Heart right ventricle (tissue), 16 donors: ENCODE data around the gene SULT1A4. TPM values are rescaled to one million over a fixed set of nuclear protein-coding genes. Genes with fewer than 3 reads are reported as not detected.
A peak's percentile ranks its signal among the peaks of the same experiment; 100 is the strongest.
"Not testable (repeated sequence)": the region's sequence is repeated elsewhere in the genome, so short reads cannot be mapped to it uniquely, and the experiment has no call there.

Source experiments
- ATAC-seq, 8 donors: fragments of 200-7000 bp; cut with Tn5 transposase; one replicate each; pipeline ENCODE4 v1.9.1; 2020; ENCODE audit warnings: mild to moderate bottlenecking in 8 of 8, moderate library complexity in 8 of 8, moderate number of reproducible peaks in 1 of 8
- DNase-seq, 2 donors: peaks; one replicate each; pipeline ENCODE4 v3.0.0-alpha.2; 2020
- H3K27ac ChIP-seq, 10 donors: fragments of 200-600 bp; sonication (generic) in 2 of 10; one replicate each; pipeline versions ENCODE4 v1.5.0 to v1.8.0; 2020 to 2022; ENCODE audit warnings: mild to moderate bottlenecking in 3 of 10
- H3K27me3 ChIP-seq, 7 donors: fragments of 200-600 bp; one replicate each; pipeline ENCODE4 v1.8.0; 2021 to 2022; ENCODE audit warnings: mild to moderate bottlenecking in 2 of 7
- H3K36me3 ChIP-seq, 9 donors: fragments of 200-600 bp; sonication (generic) in 1 of 9; one replicate each; pipeline versions ENCODE4 v1.5.0 to v1.8.0; 2020 to 2022; ENCODE audit warnings: mild to moderate bottlenecking in 2 of 9
- H3K4me1 ChIP-seq, 9 donors: fragments of 200-600 bp; sonication (generic) in 1 of 9; one replicate each; pipeline versions ENCODE4 v1.5.0 to v1.8.0; 2020 to 2022; ENCODE audit warnings: mild to moderate bottlenecking in 4 of 9
- H3K4me3 ChIP-seq, 10 donors: fragments of 200-600 bp; sonication (generic) in 2 of 10; one replicate each; pipeline versions ENCODE4 v1.5.0 to v1.8.0; 2020 to 2022; ENCODE audit warnings: mild to moderate bottlenecking in 7 of 10, moderate library complexity in 2 of 10
- H3K9me3 ChIP-seq, 11 donors: fragments of 200-600 bp in 10 of 11; sonication (generic) in 2 of 11; one replicate each; pipeline versions ENCODE4 v1.5.0 to v1.8.0; 2013 to 2022; ENCODE audit warnings: mild to moderate bottlenecking in 2 of 11, control low read depth in 1 of 11, moderate library complexity in 1 of 11
- WGBS, 2 donors: extraction: QIAGEN DNeasy Blood & Tissue Kit; methylation state at CpG; one replicate each; pipeline ENCODE4 v1.1.7; 2013; ENCODE audit warnings: inconsistent platforms in 1 of 2; 5-methylcytosine and 5-hydroxymethylcytosine counted together
- intact Hi-C, 10 donors: fragments of 100-400 bp; cut with DNase I; formaldehyde crosslinking; loops; one replicate each; pipeline versions ENCODE4 v1.11.1 to v1.14.2; 2022
- long read RNA-seq, 3 donors: library from polyadenylated mRNA; unstranded; transcript quantifications; one replicate each; pipeline ENCODE4 v2.0.0, GENCODE V29; 2020 to 2021
- polyA plus RNA-seq, 2 donors: library from polyadenylated mRNA; stranded (reverse); fragments of 200-250 nt; gene quantifications; one replicate each; pipeline ENCODE4 v1.2.3, GENCODE V29; 2013
- total RNA-seq, 10 donors: library from RNA; stranded (reverse); fragmentation: NEBNext Ultra II Directional in 3 of 10; extraction: Animal tissue kit (Norgen Biotek cat#: 25700) in 3 of 10; gene quantifications; one replicate each; pipeline versions ENCODE4 v1.2.1 to v1.2.4, GENCODE V29; 2021 to 2023
- donor health status: Arrhythmogenic right ventricular cardiomyopathy.
- donor health status: ischemic (EF 13 %, LVEDD 7.1; RV severe dilation, severe dysfunction).
- donor health status: healthy with polysubstance abuse.
- donor health status: DM: no; HTN: yes; CAD: no.
- donor health status: DM: no; HTN: no; CAD: no.
- donor health status: ischemic (EF 25% LVEDD 6.9; RV normal size, moderate dysfunction).
- donor health status: ischemic (EF 25% LVEDD 5.7; RV mildly dilated, moderate dysfunction).
- donor health status: healthy.
- donor health status: DM: yes; HTN: yes; CAD: no.
- donor health status: Ischemic cardiomyopathy.
- donor health status: ischemic (EF 35%, LVEDD 5.7; RV mildly dilated, moderate dysfunction).
- donor health status: nonischemic (EF 11% LVEDD 7.7; RV severe dilation, severe dysfunction).
- donor health status: DM: yes; HTN: yes; CAD: no.
- donor health status: PGD.
- donor health status: ischemic (EF 29% LVEDD 5.4; RV normal size, mild dysfunction).
- donor health status: nonischemic (EF 23%, LVEDD 6.1; RV moderate dilation, normal function).

SULT1A4 gene
- total RNA-seq (10 to 100 TPM in 2 of 10 donors, 1 to 10 TPM in 7, under 1 TPM in 1; 0.32 to 12.6 (median 7.7) TPM), polyA plus RNA-seq (10 to 100 TPM; 19.2 to 22.9 TPM)
- long read RNA-seq, donor 1, partial matches to known transcripts: 2 of 3 reads
- long read RNA-seq, donor 1, other reads (novel, unspliced or antisense): 0 of 3 reads
- long read RNA-seq, donor 2, partial matches to known transcripts: 0 of 2 reads
- long read RNA-seq, donor 2, other reads (novel, unspliced or antisense): 0 of 2 reads
- long read RNA-seq, donor 3, partial matches to known transcripts: 0 of 1 reads
- long read RNA-seq, donor 3, other reads (novel, unspliced or antisense): 0 of 1 reads

GRCh38 chr16:29459706-29460646 lies at the start of gene SULT1A4:
Gene SULT1A4, plus strand, starts transcription at chr16:29459913. Its CDS starts 1,473 bp downstream, at chr16:29461386.
- WGBS, 2 donors: no CpG with 5 or more reads among the region's 13 CpGs
- H3K27ac ChIP-seq, H3K4me3 ChIP-seq, H3K9me3 ChIP-seq, H3K36me3 ChIP-seq, H3K4me1 ChIP-seq, H3K27me3 ChIP-seq, DNase-seq, intact Hi-C loops: not testable (repeated sequence)
- peak; percentile 23 to 69 (median 51) for ATAC-seq

GRCh38 chr16:29423587-29423986 lies 36.1 kb upstream of the SULT1A4 start:
- H3K27ac ChIP-seq, DNase-seq, H3K4me3 ChIP-seq, H3K27me3 ChIP-seq, H3K9me3 ChIP-seq, H3K4me1 ChIP-seq, intact Hi-C loops, ATAC-seq: not testable (repeated sequence)
- 95 to 97% methylated on average over 2 of the region's 2 CpGs for WGBS, 2 donors
- peaks cover 0 to 21% (median 0%) of the 10 kb centered on the region in 9 donors for H3K36me3 ChIP-seq

GRCh38 chr16:29425390-29425789 lies 34.3 kb upstream of the SULT1A4 start:
- H3K4me3 ChIP-seq, intact Hi-C loops, H3K27me3 ChIP-seq, H3K27ac ChIP-seq, ATAC-seq, H3K9me3 ChIP-seq, DNase-seq, H3K4me1 ChIP-seq: not testable (repeated sequence)
- WGBS, 2 donors: 91 to 97% methylated on average over 3 of the region's 3 CpGs
- peaks cover 0 to 21% (median 0%) of the 10 kb centered on the region in 9 donors for H3K36me3 ChIP-seq

- H3K27ac ChIP-seq, H3K4me1 ChIP-seq, H3K9me3 ChIP-seq, H3K27me3 ChIP-seq, DNase-seq, H3K36me3 ChIP-seq, intact Hi-C loops, H3K4me3 ChIP-seq: not testable (repeated sequence)
- ATAC-seq: peak in 7 of 8 donors; percentile 5 to 37 (median 20)
- WGBS, 2 donors: no CpG with 5 or more reads among the region's 21 CpGs
Observed at GRCh38 chr16:29453754-29454153, 6.0 kb upstream of the SULT1A4 start.

GRCh38 chr16:29454269-29454668 lies 5.4 kb upstream of the SULT1A4 start, which contains the start of the genes BOLA2 and SLX1B:
Gene BOLA2, minus strand, starts transcription at chr16:29454351. Its CDS starts 98 bp downstream, at chr16:29454253.
Gene SLX1B, plus strand, starts transcription at chr16:29454533.
- ATAC-seq: peak; percentile 94 to 98 (median 97)
- H3K9me3 ChIP-seq, H3K27ac ChIP-seq, DNase-seq, H3K27me3 ChIP-seq, H3K36me3 ChIP-seq, H3K4me1 ChIP-seq, H3K4me3 ChIP-seq, intact Hi-C loops: not testable (repeated sequence)
- WGBS, 2 donors: no CpG with 5 or more reads among the region's 33 CpGs

- H3K27ac ChIP-seq, intact Hi-C loops, H3K36me3 ChIP-seq, H3K4me1 ChIP-seq, H3K4me3 ChIP-seq, DNase-seq, H3K27me3 ChIP-seq, H3K9me3 ChIP-seq: not testable (repeated sequence)
- WGBS, 2 donors: no CpG with 5 or more reads among the region's 29 CpGs
- peak; percentile 78 to 86 (median 84) for ATAC-seq
Observed at GRCh38 chr16:29454828-29455227, 4.9 kb upstream of the SULT1A4 start.

- 93 to 100% methylated on average over 1 of the region's 2 CpGs for WGBS, 2 donors
- H3K27me3 ChIP-seq, intact Hi-C loops, H3K4me3 ChIP-seq, H3K36me3 ChIP-seq, H3K9me3 ChIP-seq, H3K27ac ChIP-seq, ATAC-seq, H3K4me1 ChIP-seq, DNase-seq: not testable (repeated sequence)
Observed at GRCh38 chr16:29457660-29458059, 2.1 kb upstream of the SULT1A4 start.

GRCh38 chr16:29460647-29461030 lies 926 bp downstream of the SULT1A4 start:
- H3K4me3 ChIP-seq, intact Hi-C loops, H3K4me1 ChIP-seq, H3K36me3 ChIP-seq, DNase-seq, H3K27ac ChIP-seq, H3K9me3 ChIP-seq, H3K27me3 ChIP-seq: not testable (repeated sequence)
- no CpG with 5 or more reads among the region's 9 CpGs for WGBS, 2 donors
- ATAC-seq: peak in 4 of 8 donors; percentile 1 to 9 (median 6)

GRCh38 chr16:29465985-29466824 lies 6.5 kb downstream of the SULT1A4 start:
- H3K4me3 ChIP-seq, H3K9me3 ChIP-seq, H3K27ac ChIP-seq, H3K27me3 ChIP-seq, H3K4me1 ChIP-seq, DNase-seq, intact Hi-C loops, H3K36me3 ChIP-seq: not testable (repeated sequence)
- ATAC-seq: peak; percentile 48 to 67 (median 60)
- WGBS, 2 donors: no CpG with 5 or more reads among the region's 57 CpGs

GRCh38 chr16:29466904-29467303 lies 7.2 kb downstream of the SULT1A4 start:
- intact Hi-C loops, H3K36me3 ChIP-seq, H3K27ac ChIP-seq, H3K4me3 ChIP-seq, H3K4me1 ChIP-seq, H3K27me3 ChIP-seq, H3K9me3 ChIP-seq, DNase-seq: not testable (repeated sequence)
- WGBS, 2 donors: no CpG with 5 or more reads among the region's 33 CpGs
- ATAC-seq: peak; percentile 6 to 40 (median 16)
